HG03432 (cell line): ENCODE results near the gene TP53I11.
A peak's percentile ranks its signal among the peaks of the same experiment; 100 is the strongest.

Source experiments
- ATAC-seq: cut with Tn5 transposase; IDR thresholded peaks from one replicate; pipeline ENCODE4 v1.9.1; 2021; ENCODE audit warnings: mild to moderate bottlenecking, moderate library complexity; ENCODE audit not compliant: unreplicated experiment

TP53I11 gene

DNA sequence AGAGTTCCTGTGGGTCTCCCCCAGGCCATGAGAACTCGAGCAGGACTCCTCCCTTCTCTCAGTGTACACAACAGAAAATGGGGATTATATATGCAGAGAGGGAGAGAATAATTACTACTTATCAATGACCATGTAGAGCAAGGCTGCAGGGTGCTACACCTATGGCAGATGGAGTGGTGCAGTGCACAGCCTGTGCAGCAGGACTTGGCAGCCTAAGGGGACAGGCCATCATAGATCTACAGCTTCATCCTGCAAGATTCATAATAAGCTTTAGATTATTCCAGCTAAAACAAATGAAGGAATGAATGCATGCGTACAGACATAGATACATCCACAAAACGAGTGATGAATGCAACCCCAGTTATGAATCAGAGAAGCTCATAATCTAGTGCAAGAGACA is 8.4 kb upstream of the TP53I11 start:
- ATAC-seq: no peak

DNA sequence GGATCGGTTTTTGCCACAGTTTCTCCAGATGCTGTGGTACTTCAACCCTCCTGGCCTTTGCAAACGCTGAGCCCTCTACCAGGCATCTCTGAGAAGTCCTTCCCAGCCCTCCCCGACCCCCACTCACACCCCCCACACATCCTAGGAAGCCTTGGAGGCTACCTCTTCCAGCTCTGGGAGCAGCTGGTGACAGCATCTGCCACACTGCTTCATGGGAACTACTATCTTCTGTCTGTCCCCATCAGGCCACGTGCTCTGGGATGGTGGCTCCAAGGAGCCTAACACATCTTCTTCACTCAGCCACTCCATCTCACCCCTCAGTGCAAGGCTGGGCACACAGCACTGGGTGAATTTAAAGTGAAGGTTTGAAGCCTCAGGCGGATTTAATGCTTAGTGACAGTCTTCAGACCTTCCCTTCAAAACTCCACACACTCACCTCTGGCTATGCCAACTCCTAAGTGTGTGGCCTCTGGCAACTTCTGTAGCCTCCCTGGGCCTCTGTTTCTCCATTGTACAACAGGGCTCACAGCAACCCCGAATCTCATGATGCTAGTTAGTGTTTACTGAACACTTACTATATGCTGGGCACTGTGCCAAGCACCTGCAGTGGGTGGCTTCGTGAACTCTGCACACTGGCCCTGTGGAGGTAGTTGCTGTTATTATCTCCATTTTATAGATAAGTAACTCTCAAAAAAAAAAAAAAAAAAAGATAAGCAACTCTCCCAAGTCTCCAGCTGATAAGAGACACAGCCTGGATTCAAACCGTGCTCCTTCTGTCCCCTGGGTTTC is 7.3 kb upstream of the TP53I11 start:
- ATAC-seq: no peak

DNA sequence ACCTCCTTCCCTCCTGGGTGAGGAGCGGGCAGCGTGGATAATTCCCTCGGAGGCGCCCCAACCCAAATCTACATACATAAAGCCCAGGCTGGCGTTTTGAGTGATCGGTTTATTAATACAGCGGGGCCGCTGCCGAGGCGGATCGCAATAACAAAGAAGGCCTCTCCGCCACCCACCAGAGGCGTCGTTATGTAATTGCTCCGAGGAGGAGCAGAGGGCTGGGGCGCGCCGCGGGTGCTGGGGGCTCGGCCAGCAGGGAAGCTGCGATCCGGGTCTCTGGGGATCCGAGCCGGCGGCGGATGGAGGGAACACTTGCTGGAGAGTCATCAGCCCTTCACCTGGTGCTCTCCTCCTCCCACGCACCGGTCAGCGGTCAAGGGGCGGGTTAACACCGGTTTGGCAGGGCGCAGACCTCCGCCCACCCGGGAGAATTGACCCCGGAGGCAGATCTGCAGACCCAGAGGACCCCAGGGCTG is 6.4 kb upstream of the TP53I11 start:
- no peak for ATAC-seq

GRCh38 chr11:44955015-44955738 is 4.5 kb upstream of the TP53I11 start:
- ATAC-seq: no peak

DNA sequence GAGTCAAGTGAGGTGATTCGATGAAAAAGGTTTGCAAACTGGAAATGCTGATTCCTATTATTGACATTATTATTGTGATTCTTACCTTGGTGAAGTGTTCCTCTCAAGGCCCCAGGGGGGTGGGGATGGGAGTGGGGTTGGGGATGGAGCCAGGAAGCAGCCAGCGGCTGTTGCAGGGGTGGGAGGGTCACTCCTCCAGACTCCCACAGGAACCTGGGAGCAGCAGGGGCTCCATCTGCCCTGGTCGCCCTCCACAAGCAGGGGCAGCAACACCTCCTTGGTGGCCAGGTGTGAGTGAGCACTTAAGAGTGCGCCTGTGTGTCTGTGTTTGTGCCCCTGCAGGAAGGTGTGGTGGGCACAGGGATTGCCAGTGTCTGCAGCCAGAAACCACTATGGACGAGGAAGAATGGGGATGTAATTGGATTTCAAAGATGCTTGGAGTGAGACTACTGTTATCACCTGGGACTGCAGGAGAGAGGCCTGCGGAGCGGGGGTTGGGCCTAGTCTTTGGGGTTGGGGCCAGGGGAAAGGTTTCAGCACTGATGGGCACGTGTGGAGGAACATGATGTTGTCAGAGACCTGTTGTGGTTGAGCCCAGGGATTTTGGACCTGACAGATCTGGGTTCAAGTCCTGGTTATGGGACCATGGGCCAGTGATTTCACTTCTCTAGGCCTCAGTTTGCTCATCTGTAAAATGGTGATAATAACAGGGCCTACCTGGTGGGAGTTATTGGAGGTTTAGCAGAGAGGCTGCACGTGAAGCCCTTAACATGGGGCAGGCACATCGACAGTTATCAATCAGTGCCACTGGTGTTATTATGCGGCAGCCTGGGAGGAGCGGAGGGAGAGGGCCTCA is 3.6 kb upstream of the TP53I11 start:
- ATAC-seq: no peak

DNA sequence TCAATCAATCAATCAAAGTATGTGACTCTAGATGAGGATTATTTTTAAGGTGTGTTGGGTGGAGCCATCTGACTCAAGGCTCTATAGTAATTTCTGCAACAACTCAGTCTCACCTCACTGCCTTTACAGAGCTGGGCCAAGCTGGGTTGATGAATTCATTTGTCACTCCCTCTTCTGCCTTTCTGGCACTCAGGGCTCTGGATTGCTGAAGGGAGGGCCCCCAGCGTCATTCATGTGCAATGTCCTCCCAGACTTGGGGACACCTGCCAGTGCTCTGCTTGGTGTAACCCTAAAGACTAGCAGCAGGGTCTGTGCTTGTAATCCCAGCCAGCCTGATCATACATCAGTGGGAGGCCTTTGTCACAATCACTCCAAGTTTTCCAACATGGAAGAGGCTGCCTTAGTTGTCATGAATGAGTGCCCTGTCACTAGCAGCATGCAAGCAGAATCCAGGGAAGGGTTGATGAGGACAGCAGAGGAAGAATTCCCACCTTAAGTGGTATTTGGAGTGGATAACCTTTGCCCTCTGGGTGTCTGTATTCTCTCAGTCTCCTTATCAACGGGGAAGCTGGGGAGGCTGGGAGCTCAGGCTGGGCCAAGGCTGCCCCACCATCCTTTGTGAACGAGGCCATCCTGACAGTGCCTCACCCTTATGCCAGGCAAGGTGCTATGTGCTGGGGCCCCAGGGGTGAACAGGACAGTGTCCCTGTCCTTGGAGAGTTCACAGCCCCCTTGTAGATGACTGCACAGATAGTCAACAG is 2.0 kb upstream of the TP53I11 start:
- ATAC-seq: no peak

GRCh38 chr11:44952082-44952481 is 1.4 kb upstream of the TP53I11 start:
- no peak for ATAC-seq

- no peak for ATAC-seq
Observed at GRCh38 chr11:44950031-44950624, 555 bp downstream of the TP53I11 start.

DNA sequence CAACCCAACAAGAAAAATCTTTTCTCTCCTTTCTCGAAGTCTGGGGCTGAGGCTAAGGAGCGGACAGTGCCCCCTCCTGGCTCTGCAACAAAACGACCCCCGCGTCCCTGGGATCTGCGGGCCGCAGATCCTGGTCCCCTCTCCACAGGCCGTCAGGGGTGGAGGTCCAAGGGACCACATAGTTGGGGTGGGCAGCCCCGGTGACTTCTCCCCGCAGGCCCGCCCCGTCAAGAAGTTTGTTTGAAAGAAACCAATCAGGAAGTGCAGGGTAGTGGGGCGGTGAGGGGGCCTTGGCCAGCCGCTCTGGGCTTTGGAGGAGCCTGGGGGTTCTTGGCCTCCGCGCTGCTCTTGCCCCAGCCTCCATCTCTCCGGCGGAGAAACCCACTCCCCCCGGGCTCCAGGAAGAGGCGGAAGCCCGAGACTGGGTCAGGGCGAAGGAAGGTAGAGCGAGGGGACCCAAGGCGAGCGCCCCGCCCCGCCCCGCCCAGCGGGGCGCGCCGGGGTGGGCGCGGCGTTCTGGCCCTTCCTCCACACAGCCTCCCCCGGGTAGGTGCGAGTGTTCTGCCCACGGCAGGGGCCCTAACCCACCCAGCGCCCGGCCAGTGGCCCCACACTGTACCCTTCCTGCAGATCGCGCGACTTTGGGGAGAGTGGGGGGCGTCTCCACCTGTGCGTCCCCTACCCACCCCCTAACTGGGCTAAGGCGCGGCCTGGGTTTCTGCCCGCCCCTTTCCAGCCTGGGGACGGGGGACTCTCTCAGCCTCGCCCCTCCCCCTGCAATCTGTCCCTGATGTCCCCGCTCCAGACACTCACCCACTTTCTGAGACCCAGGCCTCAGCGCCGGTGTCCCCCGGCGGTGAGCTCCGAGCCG is 1.3 kb downstream of the TP53I11 start:
- no peak for ATAC-seq

DNA sequence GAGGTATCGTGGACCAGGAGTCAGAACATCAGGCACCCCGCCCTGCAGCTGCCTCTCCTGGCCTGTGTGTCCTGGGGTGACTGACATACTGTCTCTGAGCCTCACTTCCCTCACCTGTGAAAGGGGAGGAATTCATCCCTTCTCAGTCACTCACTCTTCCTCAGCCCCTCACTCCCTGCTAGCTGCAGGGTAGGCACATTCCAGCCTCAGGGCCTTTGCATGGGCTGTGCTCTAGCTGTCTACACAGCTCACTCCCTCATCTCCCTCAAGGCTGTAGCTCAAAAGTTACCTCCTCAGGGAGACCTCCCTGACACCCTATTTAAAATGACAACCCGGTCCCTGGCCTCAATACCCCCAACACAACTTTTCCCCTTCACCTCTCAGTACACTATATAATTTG is 2.5 kb downstream of the TP53I11 start:
- no peak for ATAC-seq

- no peak for ATAC-seq
Observed at GRCh38 chr11:44947114-44947513, 3.6 kb downstream of the TP53I11 start.

GRCh38 chr11:44946263-44946662 is 4.4 kb downstream of the TP53I11 start:
- ATAC-seq: no peak

- no peak for ATAC-seq
Observed at GRCh38 chr11:44945666-44946065, 5.0 kb downstream of the TP53I11 start.

GRCh38 chr11:44944853-44945235 is 5.8 kb downstream of the TP53I11 start:
- ATAC-seq: no peak

DNA sequence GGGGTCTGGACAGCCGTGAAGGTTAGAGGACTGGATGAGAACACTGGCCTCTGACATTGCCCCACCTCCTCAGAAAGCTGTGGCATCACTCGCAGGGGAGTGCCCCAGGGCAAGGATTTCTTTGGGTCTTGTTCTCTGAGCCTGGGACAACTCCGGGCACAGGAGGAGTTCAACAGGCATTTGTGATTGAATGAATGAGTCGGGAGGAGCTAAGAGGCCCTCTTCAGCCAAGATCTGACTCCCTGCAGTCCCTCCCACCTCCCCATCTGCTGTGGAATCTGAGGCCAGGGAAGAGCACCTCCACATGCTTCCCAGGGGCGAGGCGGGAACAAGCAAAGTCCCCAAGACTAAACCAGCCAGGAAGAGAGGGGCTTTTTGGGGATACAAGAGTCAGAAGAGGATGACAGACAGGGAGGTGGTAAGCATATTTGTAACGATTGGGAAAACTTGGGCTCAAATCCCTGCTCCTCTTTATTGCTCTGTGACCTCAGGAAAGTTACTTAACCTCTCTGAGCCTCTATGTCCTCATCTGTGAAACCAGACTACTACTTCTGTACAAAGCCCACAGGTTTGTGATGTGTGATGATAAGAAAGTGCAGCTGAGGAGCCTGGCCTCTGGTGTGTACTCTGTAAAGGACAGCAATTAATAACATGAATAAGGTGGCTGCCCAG is 6.4 kb downstream of the TP53I11 start:
- no peak for ATAC-seq

DNA sequence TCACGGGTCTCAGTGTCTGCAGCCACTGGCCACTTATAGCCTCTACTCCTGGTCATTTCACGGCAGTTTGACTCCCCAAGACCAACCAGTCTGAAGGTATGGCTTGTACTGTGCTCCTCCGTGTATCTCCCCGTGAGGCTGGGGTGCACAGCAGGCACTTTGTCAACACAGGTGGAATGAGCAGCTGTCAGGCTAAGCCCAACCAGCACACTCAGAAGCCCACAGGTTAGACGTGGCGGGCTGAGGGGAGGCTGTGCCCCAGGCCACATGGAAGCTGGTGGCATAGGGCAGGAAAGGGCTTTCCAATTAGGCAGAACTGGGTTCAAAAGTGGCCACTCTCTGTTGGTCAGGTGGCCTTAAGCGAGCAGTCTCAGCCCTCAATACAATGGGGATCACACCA is 7.0 kb downstream of the TP53I11 start:
- ATAC-seq: no peak

DNA sequence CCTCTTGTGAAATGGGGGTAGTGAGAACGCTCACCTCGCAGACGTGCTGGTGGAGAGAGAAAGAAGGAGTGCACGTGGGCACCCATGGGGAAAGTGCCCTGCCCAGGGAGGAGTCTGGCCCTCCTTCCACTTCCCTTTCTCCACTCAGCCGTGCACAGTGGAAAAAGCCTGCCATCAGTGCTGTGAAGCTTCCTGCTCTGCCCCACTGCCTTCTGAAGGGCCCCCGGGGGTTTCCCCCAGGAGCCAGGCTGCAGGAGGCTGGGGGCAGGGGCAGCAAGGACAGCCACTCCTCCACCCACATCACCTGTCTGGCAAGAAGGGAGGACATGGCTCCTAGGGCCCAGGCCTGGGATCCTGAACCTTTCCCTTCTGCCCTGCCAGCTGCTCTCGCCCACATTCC is 7.6 kb downstream of the TP53I11 start:
- ATAC-seq: peak; percentile 85

DNA sequence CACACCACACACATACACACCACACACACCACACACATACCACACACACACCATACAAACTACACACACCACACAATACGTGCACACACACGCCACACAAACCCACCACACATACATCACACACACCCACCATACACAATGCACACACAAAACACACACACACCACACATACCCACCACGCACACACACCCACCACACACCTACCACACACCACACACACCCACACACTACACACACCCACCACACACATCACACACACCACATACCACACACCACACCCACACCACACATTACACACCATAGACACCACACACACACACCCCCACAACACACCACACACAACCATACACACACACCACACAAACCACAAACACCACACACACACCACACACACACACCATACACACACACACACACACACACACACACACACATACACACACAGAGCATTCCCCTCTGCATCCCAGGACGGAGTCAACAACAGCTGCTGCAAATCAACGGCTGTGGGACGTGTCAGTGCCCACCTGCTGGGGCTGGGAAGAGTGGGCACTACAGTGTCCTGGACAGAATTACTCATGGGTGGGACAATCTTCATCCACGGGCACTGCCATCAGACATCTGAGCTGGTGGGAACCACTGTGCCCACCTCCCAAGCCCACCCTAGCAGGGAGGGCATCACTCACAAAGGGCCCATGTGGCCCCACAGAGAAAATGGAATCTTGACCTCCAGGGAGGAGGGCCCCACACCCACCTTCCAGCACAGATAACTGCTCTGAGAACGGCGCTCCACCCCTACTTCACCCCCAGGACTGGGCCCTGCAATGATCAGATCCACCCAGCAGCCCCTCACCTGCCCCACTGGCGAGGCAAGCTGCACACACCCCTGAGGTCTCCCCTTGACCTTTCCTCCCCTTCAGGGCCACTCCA is 8.4 kb downstream of the TP53I11 start:
- no peak for ATAC-seq
